H1 (cell line): ENCODE measurements around the gene ELL. TPM values are rescaled to one million over a fixed set of nuclear protein-coding genes. Genes with fewer than 3 reads are reported as not detected.

ENCODE experiments used
- CTCF ChIA-PET: fragments of 300-600 bp; sonication (Branson Sonifier 250); formaldehyde crosslinking; loops from one replicate; lab custom pipeline; 2021; ENCODE audit not compliant: partially characterized antibody; lab: Charles Lee
- POLR2A ChIA-PET: fragments of 300-600 bp; sonication (Branson Sonifier 250); formaldehyde crosslinking; loops from one replicate; lab custom pipeline; 2021; ENCODE audit warnings: inconsistent platforms; ENCODE audit not compliant: partially characterized antibody; lab: Charles Lee
- DNase-seq, 2 experiments: peaks; one replicate each; pipeline versions ENCODE4 v3.0.0 to v3.0.0-alpha.2; 2010 to 2022; ENCODE audit warnings: low spot score in 2 of 2, low read depth in 1 of 2, mixed read lengths in 1 of 2
- FAIRE-seq: peaks from 2 replicates; lab custom pipeline; 2011; peaks lifted over from hg19 to GRCh38; lab: Jason Lieb, UNC
- H2AFZ ChIP-seq: 2 replicates; pipeline ENCODE4 v1.8.1; 2012; ENCODE audit warnings: low read length, inconsistent platforms
- H2AK5ac ChIP-seq: 2 replicates; pipeline ENCODE4 v1.6.1; 2013; ENCODE audit warnings: low read depth, low read length
- H2BK120ac ChIP-seq: replicated peaks from 2 replicates; pipeline ENCODE3; 2013; ENCODE audit warnings: low read depth, low read length, inconsistent platforms
- H2BK12ac ChIP-seq: 2 replicates; pipeline ENCODE4 v1.6.1; 2013; ENCODE audit warnings: low read depth, low read length
- H2BK15ac ChIP-seq: 2 replicates; pipeline ENCODE4 v1.6.1; 2013; ENCODE audit warnings: low read length
- H2BK20ac ChIP-seq: 2 replicates; pipeline ENCODE4 v1.6.1; 2013; ENCODE audit warnings: low read length
- H2BK5ac ChIP-seq: 2 replicates; pipeline ENCODE4 v1.6.1; 2013; ENCODE audit warnings: low read depth, low read length
- H3K14ac ChIP-seq: 2 replicates; pipeline ENCODE4 v1.6.1; 2013; ENCODE audit warnings: inconsistent platforms; ENCODE audit not compliant: insufficient read length
- H3K18ac ChIP-seq: 2 replicates; pipeline ENCODE4 v1.6.1; 2013; ENCODE audit warnings: low read length; ENCODE audit errors: extremely low read depth
- H3K23ac ChIP-seq: 2 replicates; pipeline ENCODE4 v1.6.1; 2013; ENCODE audit warnings: inconsistent platforms; ENCODE audit not compliant: insufficient read length
- H3K23me2 ChIP-seq: 2 replicates; pipeline ENCODE4 v1.6.1; 2013; ENCODE audit warnings: low read depth, low read length
- H3K27ac ChIP-seq: 2 replicates; pipeline ENCODE4 v1.6.1; 2011; ENCODE audit warnings: low read depth, low read length, inconsistent platforms
- H3K27me3 ChIP-seq, 4 experiments: replicated peaks in 1 of 4; 1 replicate in 1 of 4; 2 replicates in 3 of 4; pipeline versions ENCODE4 v1.6.1 to v1.8.1; 2011 to 2013; ENCODE audit warnings: low read length in 3 of 4, mild to moderate bottlenecking in 3 of 4, inconsistent platforms in 2 of 4, mixed read lengths in 2 of 4, moderate library complexity in 1 of 4; ENCODE audit not compliant: control insufficient read depth in 3 of 4, insufficient read depth in 3 of 4; ENCODE audit errors: extremely low read depth in 1 of 4
- H3K36me3 ChIP-seq, 4 experiments: 2 replicates each; pipeline versions ENCODE4 v1.6.1 to v1.8.1; 2011 to 2013; ENCODE audit warnings: mild to moderate bottlenecking in 4 of 4, low read length in 3 of 4, moderate library complexity in 2 of 4, control low read depth in 1 of 4, inconsistent platforms in 1 of 4; ENCODE audit not compliant: insufficient read depth in 4 of 4, control insufficient read depth in 2 of 4
- H3K4ac ChIP-seq: replicated peaks from 2 replicates; pipeline ENCODE3; 2013; ENCODE audit warnings: low read length, low read depth, mixed read lengths, inconsistent platforms; ENCODE audit not compliant: insufficient read length
- H3K4me1 ChIP-seq, 4 experiments: replicated peaks in 1 of 4; 1 replicate in 1 of 4; 2 replicates in 3 of 4; pipeline versions ENCODE4 v1.6.1 to v1.8.1; 2011 to 2013; ENCODE audit warnings: low read length in 3 of 4, inconsistent platforms in 2 of 4, mixed read lengths in 1 of 4; ENCODE audit not compliant: insufficient read depth in 4 of 4, control insufficient read depth in 3 of 4
- H3K4me2 ChIP-seq, 2 experiments: 2 replicates each; pipeline versions ENCODE4 v1.6.1 to v1.8.1; 2011 to 2013; ENCODE audit warnings: low read depth in 2 of 2, low read length in 2 of 2, control low read depth in 1 of 2, inconsistent platforms in 1 of 2, mild to moderate bottlenecking in 1 of 2; ENCODE audit not compliant: insufficient read depth in 1 of 2
- H3K4me3 ChIP-seq, 4 experiments: fragments of 200-600, 300-600 bp in 1 of 4; sonication (generic), shearing (Covaris generic), sonication (Bioruptor Twin) in 1 of 4; 2 replicates each; pipeline versions ENCODE4 v1.5.1 to v1.8.1; 2011 to 2016; ENCODE audit warnings: low read length in 4 of 4, low read depth in 3 of 4, control low read depth in 2 of 4, inconsistent platforms in 2 of 4, mild to moderate bottlenecking in 2 of 4, mixed read lengths in 1 of 4, moderate library complexity in 1 of 4; ENCODE audit not compliant: insufficient read depth in 2 of 4; ENCODE audit errors: extremely low read depth in 1 of 4
- H3K56ac ChIP-seq: replicated peaks from 2 replicates; pipeline ENCODE3; 2013; ENCODE audit warnings: low read depth, mild to moderate bottlenecking, mixed read lengths, low read length, inconsistent platforms; ENCODE audit not compliant: insufficient read length
- H3K79me1 ChIP-seq: 2 replicates; pipeline ENCODE4 v1.6.1; 2013; ENCODE audit warnings: low read depth, low read length, control low read depth
- H3K79me2 ChIP-seq, 2 experiments: 2 replicates each; pipeline versions ENCODE4 v1.6.1 to v1.8.1; 2012 to 2013; ENCODE audit warnings: low read length in 2 of 2, mild to moderate bottlenecking in 2 of 2, inconsistent platforms in 1 of 2; ENCODE audit not compliant: insufficient read depth in 2 of 2, control insufficient read depth in 1 of 2
- H3K9ac ChIP-seq, 4 experiments: replicated peaks in 1 of 4; 1 replicate in 1 of 4; 2 replicates in 3 of 4; pipeline versions ENCODE4 v1.6.1 to v1.8.1; 2011 to 2013; ENCODE audit warnings: low read depth in 3 of 4, low read length in 3 of 4, control low read depth in 2 of 4, mild to moderate bottlenecking in 2 of 4, moderate library complexity in 2 of 4, inconsistent platforms in 1 of 4; ENCODE audit errors: extremely low read depth in 1 of 4
- H3K9me3 ChIP-seq, 2 experiments: 2 replicates each; pipeline versions ENCODE4 v1.6.1 to v1.8.1; 2012 to 2013; ENCODE audit warnings: mild to moderate bottlenecking in 2 of 2, moderate library complexity in 2 of 2, control low read depth in 1 of 2, inconsistent platforms in 1 of 2, low read depth in 1 of 2, low read length in 1 of 2, mixed read lengths in 1 of 2; ENCODE audit not compliant: insufficient read depth in 2 of 2
- H4K20me1 ChIP-seq, 2 experiments: replicated peaks in 1 of 2; 2 replicates each; pipeline versions ENCODE3 to v1.8.1; 2011 to 2013; ENCODE audit warnings: inconsistent platforms in 2 of 2, low read length in 2 of 2, mild to moderate bottlenecking in 1 of 2; ENCODE audit not compliant: insufficient read depth in 2 of 2, control insufficient read depth in 1 of 2
- H4K5ac ChIP-seq: 2 replicates; pipeline ENCODE4 v1.6.1; 2013; ENCODE audit warnings: low read length, low read depth, mixed read lengths, inconsistent platforms; ENCODE audit not compliant: insufficient read length
- H4K8ac ChIP-seq: 2 replicates; pipeline ENCODE4 v1.8.0; 2013; ENCODE audit warnings: mild to moderate bottlenecking, moderate library complexity, low read length, inconsistent platforms; ENCODE audit not compliant: insufficient read depth; ENCODE audit errors: extremely low read depth
- H4K91ac ChIP-seq: replicated peaks from 2 replicates; pipeline ENCODE3; 2013; ENCODE audit warnings: low read length, mixed read lengths, inconsistent platforms; ENCODE audit not compliant: insufficient read length
- BACH1 ChIP-seq: IDR thresholded peaks from 2 replicates; pipeline ENCODE4 v1.6.1; 2012; ENCODE audit warnings: low read length, improper control_type of control experiment
- CBX8 ChIP-seq: fragments of 300-800, 300-1000 bp; sonication (generic); IDR thresholded peaks from 2 replicates; pipeline ENCODE4 v1.7.1; 2016; ENCODE audit warnings: low read depth, low read length, borderline replicate concordance
- CREB1 ChIP-seq: IDR thresholded peaks from 2 replicates; pipeline ENCODE4 v1.6.1; 2012; ENCODE audit warnings: inconsistent platforms
- EGR1 ChIP-seq: IDR thresholded peaks from 2 replicates; pipeline ENCODE4 v1.6.1; 2011; ENCODE audit warnings: low read depth, low read length, borderline replicate concordance
- KDM1A ChIP-seq: fragments of 200-600, 300-600 bp; sonication (generic); IDR thresholded peaks from 2 replicates; pipeline ENCODE4 v1.7.1; 2016; ENCODE audit warnings: mild to moderate bottlenecking, low read length, borderline replicate concordance
- POLR2A ChIP-seq, 2 experiments: IDR thresholded peaks; 1 replicate in 1 of 2; 2 replicates in 1 of 2; pipeline ENCODE4 v1.6.1; 2011; ENCODE audit warnings: low read depth in 2 of 2, low read length in 2 of 2, mild to moderate bottlenecking in 2 of 2; ENCODE audit errors: control extremely low read depth in 1 of 2
- RAD21 ChIP-seq, 2 experiments: IDR thresholded peaks in 1 of 2; conservative IDR thresholded peaks in 1 of 2; 2 replicates each; pipeline ENCODE4 v1.6.1; 2011; ENCODE audit warnings: low read depth in 2 of 2, low read length in 2 of 2, improper control_type of control experiment in 1 of 2, inconsistent platforms in 1 of 2, mild to moderate bottlenecking in 1 of 2, moderate library complexity in 1 of 2
- RFX5 ChIP-seq: IDR thresholded peaks from 2 replicates; pipeline ENCODE4 v1.6.1; 2011; ENCODE audit warnings: low read depth, low read length, improper control_type of control experiment, borderline replicate concordance
- SIN3A ChIP-seq, 2 experiments: IDR thresholded peaks in 1 of 2; conservative IDR thresholded peaks in 1 of 2; 2 replicates each; pipeline ENCODE4 v1.6.1; 2011 to 2012; ENCODE audit warnings: low read length in 2 of 2, improper control_type of control experiment in 1 of 2, low read depth in 1 of 2, mild to moderate bottlenecking in 1 of 2
- SIRT6 ChIP-seq: IDR thresholded peaks from one replicate; pipeline ENCODE4 v1.7.1; 2012; ENCODE audit warnings: low read length, inconsistent platforms
- SP1 ChIP-seq: IDR thresholded peaks from 2 replicates; pipeline ENCODE4 v1.6.1; 2011; ENCODE audit warnings: low read depth, low read length
- YY1 ChIP-seq: IDR thresholded peaks from 2 replicates; pipeline ENCODE4 v1.6.1; 2011; ENCODE audit warnings: low read depth, mild to moderate bottlenecking, low read length
- WGBS, 2 experiments: shearing (Covaris generic) in 1 of 2; methylation state at CpG; one replicate each; pipeline versions ENCODE4 v1.1.6 to v1.1.7; 2013 to 2015; ENCODE audit warnings: low lambda C conversion rate in 2 of 2, mixed read lengths in 2 of 2, inconsistent platforms in 1 of 2, low coverage in 1 of 2, missing lambda C conversion rate in 1 of 2; ENCODE audit not compliant: insufficient replicate concordance in 2 of 2, insufficient coverage in 1 of 2, insufficient read length in 1 of 2; ENCODE audit errors: extremely low coverage in 1 of 2, missing lambda C conversion rate in 1 of 2; 5-methylcytosine and 5-hydroxymethylcytosine counted together
- polyA plus RNA-seq, 7 experiments: library from polyadenylated mRNA; depleted of rRNA in 3 of 7; stranded (reverse) in 5 of 7; unstranded in 2 of 7; fragments of >200 nt in 5 of 7; fragments of 200-250 nt in 2 of 7; gene quantifications; 1 replicate in 5 of 7; 2 replicates in 1 of 7; 4 replicates in 1 of 7; pipeline versions ENCODE4 v1.2.1 to v1.2.3, GENCODE V29; 2011 to 2013; ENCODE audit warnings: missing spikeins in 2 of 7, mixed read lengths in 2 of 7
- total RNA-seq: library from RNA; stranded (reverse); fragmentation: NEBNext Ultra II Directional; extraction: Animal tissue kit (Norgen Biotek cat#: 25700); gene quantifications from 2 replicates; pipeline ENCODE4 v1.2.1, GENCODE V29; 2021
- TF ChIP-seq, protein P1 (sequence below): IDR thresholded peaks from 2 replicates; pipeline ENCODE4 v1.6.1; 2011; ENCODE audit warnings: low read length, improper control_type of control experiment

Gene ELL
- total and polyA plus RNA-seq, 2 of the 8 experiments (the other 6 are each of a cell fraction or from before 2014, with no cell fraction given), result 5.2 to 10.5 TPM

- no peak overlapping the region for H3K9ac ChIP-seq
- no peaks in the 10 kb centered on the region for H3K27me3 ChIP-seq
- H2AK5ac ChIP-seq, result no peak overlapping the region
- H3K9me3 ChIP-seq, result no peaks in the 10 kb centered on the region
- POLR2A ChIA-PET, result interaction anchor here (1.1 to 3.5 kb wide), 2 partner anchors 10 to 32 kb away, joined by 3 to 22 read pairs; partner anchors contain the start of gene UBA52
- H3K79me2 ChIP-seq, result peaks cover 0 to 16% of the 10 kb centered on the region in 2 experiments; a peak in 2 of 4 replicates
- no peak overlapping the region for H4K91ac ChIP-seq
- no peaks in the 10 kb centered on the region; the same call in 1 of the 2 replicates for H3K79me1 ChIP-seq
- no peak overlapping the region for H2BK120ac ChIP-seq
- no peak overlapping the region for H2BK20ac ChIP-seq
- CTCF ChIA-PET, result interaction anchor here (0.7 to 1.6 kb wide), 8 partner anchors 10 to 129 kb away, joined by 3 to 5 read pairs (median 4); no protein-coding TSS in a partner anchor
- H2BK15ac ChIP-seq, result no peak overlapping the region
- peaks cover 2 to 4% of the 10 kb centered on the region in 2 experiments for H4K20me1 ChIP-seq
- no peak overlapping the region for H2BK5ac ChIP-seq
- H3K56ac ChIP-seq, result no peak overlapping the region
- no peak overlapping the region for H3K27ac ChIP-seq
- H4K5ac ChIP-seq, result no peak overlapping the region
- H3K18ac ChIP-seq, result no peak overlapping the region
- H3K23me2 ChIP-seq, result peaks cover 8% of the 10 kb centered on the region
- no peak for FAIRE-seq
- no peak overlapping the region for H3K14ac ChIP-seq
- no peak overlapping the region for H3K4ac ChIP-seq
- DNase-seq, result no peak
- no peak overlapping the region; the same call in 1 of the 2 replicates for H4K8ac ChIP-seq
- H3K4me2 ChIP-seq, result no peak overlapping the region
- H3K4me3 ChIP-seq, result no peak overlapping the region
- peaks cover 0 to 6% (median 4%) of the 10 kb centered on the region in 4 experiments; a peak in 1 of 7 replicates for H3K4me1 ChIP-seq
- WGBS, 2 experiments, result 94% methylated on average over 18 of the region's 19 CpGs; no CpG with 5 or more reads in 1 of the 2 experiments
- H2AFZ ChIP-seq, result no peak overlapping the region
- H3K36me3 ChIP-seq, result peaks cover 17 to 59% (median 34%) of the 10 kb centered on the region in 4 experiments
- no peak overlapping the region for H3K23ac ChIP-seq
- H2BK12ac ChIP-seq, result no peak overlapping the region
- TF ChIP-seq EGR1 (no peak), SP1 (no peak), POLR2A (IDR thresholded peaks at IDR 0.05; ENCODE audit: control extremely low read depth in 1 of 2, low read depth in 2 of 2, low read length in 2 of 2) (no peak), SIRT6 (no peak), RFX5 (no peak), YY1 (no peak), KDM1A (no peak), RAD21 (IDR thresholded peaks at IDR 0.05 in 1 of 2, conservative IDR thresholded peaks at IDR 0.05 in 1 of 2; ENCODE audit: low read depth in 2 of 2, low read length in 2 of 2) (no peak), CREB1 (no peak), SIN3A (conservative IDR thresholded peaks at IDR 0.05 in 1 of 2, IDR thresholded peaks at IDR 0.05 in 1 of 2; ENCODE audit: low read depth in 1 of 2, low read length in 2 of 2) (no peak), BACH1 (no peak), CBX8 (no peak)
- TF ChIP-seq, protein P1, sequence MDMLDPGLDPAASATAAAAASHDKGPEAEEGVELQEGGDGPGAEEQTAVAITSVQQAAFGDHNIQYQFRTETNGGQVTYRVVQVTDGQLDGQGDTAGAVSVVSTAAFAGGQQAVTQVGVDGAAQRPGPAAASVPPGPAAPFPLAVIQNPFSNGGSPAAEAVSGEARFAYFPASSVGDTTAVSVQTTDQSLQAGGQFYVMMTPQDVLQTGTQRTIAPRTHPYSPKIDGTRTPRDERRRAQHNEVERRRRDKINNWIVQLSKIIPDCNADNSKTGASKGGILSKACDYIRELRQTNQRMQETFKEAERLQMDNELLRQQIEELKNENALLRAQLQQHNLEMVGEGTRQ, result no peak
Measured at GRCh38 chr19:18539372-18539771, 17.5 kb upstream of the ELL start.
